NCI-H2227 (cell line): Measurements from ENCODE around the gene CD70.
"Not testable (repeated sequence)": the region's sequence is repeated elsewhere in the genome, so short reads cannot be mapped to it uniquely, and the experiment has no call there.

Experiments
- DNase-seq: peaks from one replicate; lab custom pipeline; 2025; ENCODE audit not compliant: unreplicated experiment; lab: John Stamatoyannopoulos, UW

Gene CD70

DNA sequence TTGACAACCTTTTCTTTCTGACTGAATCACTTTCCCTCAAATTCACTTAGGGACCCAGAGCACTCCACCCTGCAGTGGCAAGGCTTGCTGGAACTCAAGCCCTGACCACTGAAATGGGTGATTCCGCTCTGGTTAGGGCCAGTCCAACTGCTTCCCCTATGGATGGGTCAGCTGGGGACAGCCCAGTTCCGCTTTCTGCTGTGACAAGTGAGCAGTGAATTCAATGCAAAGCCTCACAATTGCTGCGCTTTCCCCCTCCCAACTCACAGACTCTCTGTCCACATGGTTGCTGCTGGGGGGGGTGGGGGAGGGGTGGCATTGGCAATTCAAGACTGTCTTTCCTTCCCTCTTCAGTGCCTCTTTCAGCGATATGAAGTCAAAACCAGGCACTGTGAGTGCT lies 18.7 kb downstream of the CD70 start:
- DNase-seq: no peak

DNA sequence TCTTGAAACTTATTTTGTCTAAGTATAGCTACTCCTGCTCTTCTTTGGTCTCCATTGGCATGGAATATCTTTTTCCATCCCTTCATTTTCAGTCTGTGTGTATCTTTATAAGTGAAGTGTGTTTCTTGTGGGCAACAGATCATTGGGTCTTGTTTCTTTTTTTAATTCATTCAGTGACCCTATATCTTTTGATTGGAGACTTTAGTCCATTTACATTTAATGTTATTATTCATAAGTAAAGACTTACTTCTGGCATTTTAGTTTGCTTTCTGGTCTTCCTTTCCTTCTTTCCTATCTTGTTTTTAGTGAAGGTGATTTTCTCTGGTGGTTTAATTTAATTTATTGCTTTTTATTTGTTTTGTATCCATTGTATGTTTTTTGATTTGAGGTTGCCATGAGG lies 19.8 kb downstream of the CD70 start:
- DNase-seq: no peak

DNA sequence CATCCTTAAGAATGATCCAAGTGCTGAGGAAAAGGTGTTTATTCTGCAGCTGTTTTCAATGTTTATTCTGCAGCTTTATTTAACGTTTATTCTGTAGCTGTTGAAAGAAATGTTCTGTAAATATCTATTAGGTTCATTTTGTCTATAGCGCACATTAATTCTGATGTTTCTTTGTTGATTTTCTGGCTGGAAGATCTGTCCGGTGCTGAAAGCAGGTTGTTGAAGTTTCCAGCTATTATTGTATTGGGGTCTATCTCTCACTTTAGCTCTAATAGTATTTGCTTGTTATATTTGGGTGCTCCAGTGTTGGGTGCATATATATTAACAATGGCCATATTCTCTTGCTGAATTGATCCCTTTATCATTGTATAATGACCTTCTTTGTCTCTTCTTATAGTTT lies 20.2 kb downstream of the CD70 start:
- no peak for DNase-seq

DNA sequence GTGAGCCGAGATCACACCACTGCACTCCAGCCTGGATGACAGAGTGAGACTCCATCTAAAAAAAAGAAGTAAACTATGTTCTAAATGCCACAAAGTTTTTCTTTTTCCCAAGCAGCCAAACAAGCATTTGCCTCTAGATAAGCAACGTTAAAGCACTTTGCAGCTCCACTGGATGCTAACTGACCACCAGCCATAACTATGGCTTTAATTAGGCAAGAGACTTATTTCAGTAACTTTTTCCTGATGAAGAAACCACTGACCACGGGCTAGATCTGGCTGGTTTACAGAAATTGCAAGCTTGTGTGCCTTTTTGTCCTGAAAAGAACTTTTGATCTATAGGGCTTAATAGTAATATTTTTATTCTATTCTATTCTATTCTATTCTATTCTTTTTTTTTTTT lies 22.1 kb downstream of the CD70 start:
- DNase-seq: no peak

DNA sequence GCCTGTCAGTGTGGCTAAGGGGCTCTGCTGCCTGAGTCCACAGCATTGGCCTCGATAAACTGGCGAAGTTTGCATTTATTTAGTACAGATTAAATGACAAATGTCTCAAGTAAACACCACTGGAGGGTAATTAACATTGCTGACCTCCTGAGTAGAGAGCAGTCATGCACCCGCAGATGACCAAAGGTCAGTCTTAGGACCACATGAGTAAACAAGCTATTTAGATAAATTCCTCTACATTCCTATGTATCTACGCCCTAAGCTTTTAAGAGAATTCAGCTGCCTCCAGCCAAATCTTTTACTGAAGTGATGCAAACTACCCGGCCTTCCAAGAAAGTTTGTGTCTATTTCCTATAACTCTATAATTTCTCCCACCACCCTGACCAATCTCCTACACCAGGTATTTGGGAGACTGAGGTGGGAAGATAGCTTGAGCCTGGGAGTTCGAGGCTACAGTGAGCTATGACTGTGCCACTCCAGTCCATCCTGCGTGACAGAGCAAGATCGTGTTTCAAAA lies 22.9 kb downstream of the CD70 start:
- DNase-seq: no peak

DNA sequence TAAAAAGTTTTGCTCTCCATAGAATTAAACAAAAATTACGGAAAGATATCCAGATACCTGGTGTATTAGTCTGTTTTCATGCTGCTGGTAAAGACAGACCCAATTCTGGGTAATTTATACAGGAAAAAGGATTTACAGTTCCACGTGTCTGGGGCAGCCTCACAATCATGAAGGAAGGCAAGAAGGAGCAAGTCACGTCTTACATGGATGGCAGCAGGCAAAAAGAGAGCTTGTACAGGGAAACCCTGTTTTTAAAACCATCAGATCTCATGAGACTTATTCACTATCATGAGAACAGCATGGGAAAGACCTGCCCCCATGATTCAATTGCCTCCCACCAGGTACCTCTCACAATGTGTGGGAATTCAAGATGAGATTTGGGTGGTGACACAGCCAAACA lies 24.2 kb downstream of the CD70 start:
- DNase-seq: not testable (repeated sequence)

DNA sequence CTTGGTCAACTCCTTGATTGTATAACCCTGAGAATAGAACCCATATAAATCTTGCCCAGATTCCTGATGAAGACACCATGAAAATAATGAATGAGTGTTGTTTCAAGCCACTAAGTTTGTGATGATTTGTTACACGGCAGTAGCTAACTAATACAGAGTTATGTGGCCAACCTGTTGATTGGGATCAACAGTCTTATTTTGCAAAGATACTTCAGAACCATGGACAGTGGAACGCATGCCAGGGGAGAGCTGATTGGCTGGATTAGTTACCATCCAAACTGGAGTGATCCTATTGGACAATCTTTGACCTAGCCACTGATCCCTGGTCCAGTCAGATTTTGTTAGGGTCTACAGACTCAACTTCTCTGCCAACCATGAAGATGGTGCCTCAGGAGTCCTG lies 26.6 kb downstream of the CD70 start:
- no peak for DNase-seq

DNA sequence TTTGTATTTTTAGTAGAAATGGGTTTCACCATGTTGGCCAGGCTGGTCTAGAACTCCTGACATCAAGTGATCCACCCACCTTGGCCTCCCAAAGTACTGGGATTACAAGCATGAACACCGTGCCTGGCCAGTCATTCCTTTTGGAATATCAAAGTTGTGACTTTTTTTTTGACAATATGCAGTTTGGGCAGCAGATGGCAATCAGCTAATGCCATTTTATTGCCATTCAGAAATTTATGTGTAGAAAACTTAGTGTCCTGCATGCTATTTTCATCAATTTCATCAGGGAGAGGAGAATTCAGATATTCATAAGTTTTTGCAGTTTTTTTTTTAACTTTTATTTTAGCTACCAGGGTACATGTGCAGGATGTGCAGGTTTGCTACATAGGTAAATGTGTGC lies 28.5 kb downstream of the CD70 start:
- DNase-seq: not testable (repeated sequence)

DNA sequence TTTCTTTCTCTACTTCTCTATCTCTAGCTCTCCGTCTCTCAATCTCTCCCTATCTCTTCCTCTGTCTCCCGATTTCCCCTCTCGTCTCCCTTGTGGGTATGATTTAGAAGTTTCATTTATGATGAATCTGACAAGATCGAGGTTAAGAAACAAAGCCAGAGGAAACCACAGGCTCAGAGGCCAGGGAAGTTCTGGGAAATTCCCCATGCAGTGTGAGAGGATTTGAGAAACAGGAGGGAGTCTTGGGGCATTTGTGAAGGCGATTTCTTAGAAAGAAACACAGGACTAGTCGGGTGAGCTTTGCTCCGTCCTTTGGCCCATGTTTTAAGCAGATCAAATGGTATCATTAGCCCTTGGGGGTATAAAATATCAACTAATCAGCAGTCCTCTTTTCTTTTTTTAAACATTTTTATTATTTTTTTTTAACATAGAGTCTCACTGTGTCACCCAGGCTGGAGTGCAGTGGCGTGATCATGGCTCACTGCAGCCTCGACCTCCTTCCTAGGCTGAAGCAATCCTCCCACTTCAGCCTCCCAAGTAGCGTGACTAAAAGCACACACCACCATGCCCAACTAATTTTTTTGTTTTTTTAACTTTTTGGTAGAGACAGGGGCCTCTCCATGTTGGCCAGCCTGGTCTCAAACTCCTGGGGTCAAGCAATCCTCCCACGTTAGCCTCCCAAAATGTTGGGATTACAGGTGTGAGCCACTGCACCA lies 34.3 kb downstream of the CD70 start:
- DNase-seq: no peak

DNA sequence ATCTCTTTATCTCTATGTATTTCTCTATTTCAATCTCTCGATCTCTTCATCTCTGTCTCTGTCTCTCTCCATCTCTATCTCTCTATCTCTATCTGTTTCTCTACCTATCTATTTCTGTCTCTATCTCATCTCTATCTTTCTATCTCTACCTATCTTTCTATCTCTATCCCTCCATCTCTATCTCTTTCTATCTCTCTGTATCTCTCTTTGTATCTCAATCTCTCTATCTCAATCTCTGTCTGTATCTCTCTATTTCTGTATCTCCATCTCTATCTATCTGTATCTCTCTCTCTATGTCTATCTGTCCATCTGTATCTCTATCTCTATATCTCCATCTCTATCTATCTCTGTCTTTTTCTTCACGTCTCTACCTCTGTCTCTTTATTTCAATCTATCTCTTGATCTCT lies 34.9 kb downstream of the CD70 start:
- DNase-seq: no peak

DNA sequence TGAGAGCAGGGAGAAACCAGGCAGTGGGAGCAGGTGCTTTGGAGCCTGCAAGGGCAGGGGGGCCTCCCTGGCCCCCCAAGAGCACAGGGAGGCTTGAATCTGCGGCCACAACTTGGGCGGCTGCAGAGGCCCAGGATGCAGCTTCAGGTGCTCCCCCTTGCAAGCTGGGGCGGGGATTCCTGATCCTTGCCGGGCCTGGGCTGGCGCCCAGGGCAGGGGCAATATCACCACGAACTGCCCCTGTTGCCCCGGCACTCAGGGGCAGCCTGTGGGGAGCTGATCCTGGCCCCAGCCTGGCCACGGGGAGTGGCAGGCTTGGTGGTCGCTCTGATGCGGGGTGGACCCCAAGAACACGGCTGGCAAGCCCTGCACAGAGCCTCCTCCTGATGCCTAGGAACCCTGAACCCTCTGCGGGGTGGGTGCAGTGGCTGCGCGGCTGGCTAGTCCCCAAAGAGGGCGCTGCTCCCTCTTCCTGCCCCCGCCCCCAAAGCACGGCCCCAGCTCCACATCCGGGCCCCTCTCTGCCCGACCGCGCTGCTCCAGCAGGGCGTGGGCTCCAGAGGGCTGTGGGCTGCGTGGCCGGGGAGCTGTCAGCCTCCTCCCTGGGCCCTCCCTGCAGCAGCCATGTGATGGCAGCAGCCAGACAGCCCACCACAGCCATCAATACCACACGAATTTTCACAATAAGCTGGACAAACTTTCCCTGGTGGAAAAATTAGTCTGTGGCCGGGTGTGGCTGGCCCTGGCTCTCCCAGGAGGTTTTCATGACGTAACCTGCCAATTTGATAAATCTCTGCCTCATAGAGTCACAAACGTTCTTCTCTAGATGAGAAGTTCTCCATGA lies 39.1 kb downstream of the CD70 start:
- no peak for DNase-seq

DNA sequence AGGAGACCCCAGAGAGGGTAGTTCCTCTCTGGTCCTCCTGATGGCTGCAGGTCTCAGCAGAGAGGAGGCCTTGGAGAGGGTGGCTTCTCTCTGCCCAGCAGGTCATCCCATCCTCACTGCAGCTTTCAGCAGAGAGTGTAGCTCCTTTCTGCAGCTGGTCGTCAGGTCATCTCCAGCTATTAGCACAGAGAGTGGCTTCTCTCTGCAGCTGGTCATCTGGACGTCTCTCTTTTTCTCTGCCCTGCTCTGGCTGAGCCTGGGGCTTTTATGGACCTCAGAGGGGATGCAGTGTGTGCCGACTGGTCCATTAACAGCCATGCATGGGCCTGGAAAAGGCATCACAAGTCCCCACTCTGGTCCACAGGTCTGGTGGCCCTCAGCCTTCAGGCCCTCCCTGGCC lies 39.9 kb downstream of the CD70 start:
- DNase-seq: no peak

DNA sequence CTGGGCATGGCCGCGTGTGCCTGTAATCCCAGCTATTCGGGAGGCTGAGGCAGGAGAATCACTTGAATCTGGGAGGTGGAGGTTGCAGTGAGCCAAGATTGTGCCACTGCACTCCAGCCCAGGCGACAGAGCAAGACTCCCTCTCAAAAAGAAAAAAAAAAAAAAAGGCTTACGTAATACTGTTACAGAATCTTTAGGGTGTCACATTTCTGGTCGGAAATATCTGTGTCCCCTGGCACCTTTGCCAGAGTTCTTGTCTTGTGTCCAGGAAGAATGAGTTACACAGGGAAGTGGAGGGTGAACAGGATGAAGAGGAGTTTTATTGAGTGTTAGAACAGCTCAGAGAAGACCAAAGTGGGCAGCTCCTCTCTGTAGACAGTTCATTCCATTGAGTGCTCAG lies 40.3 kb downstream of the CD70 start:
- DNase-seq: not testable (repeated sequence)

DNA sequence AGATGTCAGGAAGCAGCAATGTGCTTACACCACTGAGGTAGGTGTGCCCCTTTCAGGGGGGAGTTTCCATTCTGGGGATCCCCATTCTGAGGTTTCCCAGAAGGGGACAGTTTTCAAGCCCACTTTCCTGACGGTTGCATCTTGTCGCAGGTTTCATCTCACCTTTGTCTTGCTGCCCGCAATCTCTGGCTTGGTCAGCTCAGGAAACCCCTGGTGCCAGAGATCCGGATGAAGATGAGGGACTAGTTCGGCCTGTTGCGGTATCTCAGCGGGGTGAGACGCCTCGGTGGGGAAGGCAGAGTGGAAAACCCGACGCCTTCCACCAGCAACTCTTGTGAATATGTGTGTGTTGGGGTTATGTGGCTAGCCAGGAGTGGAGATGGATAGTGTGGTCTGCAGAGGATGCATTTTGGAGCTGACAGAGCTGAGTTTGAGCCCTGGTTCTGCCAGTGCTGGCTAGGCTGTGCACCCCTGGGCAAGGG lies 47.0 kb downstream of the CD70 start:
- no peak for DNase-seq

DNA sequence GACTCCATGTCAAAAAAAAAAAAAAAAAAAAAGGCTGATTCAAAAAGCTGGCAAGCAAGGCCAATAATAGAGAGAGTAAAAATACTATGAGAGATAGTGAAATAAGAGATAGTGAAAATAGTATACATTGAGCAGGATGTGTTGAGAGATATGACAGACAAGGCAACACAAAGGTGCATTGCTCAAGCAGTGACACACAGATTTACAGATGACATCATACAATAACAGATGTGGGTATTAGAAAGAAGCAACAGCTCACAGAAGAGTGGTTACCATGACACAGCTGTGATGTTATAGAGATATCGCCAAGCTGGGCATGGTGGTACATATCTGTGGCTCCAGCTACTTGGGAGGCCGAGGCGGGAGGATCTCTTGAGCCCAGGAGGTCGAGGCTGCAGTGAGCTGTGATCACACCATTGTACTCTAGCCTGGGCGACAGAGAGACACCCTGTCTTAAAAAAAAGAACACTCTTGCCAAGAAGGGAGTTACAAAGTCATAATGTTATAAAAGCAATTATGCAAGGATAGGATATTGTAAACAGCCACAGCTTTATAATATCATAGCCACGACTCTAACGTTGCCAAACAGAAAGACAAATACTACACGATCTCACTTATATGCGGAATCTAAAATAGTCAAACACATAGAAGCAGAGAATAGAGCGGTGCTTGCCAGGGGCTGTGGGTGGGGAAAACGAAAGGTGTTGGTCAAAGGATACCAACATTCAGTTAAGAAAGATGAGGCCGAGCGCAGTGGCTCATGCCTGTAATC lies 49.8 kb downstream of the CD70 start:
- DNase-seq: no peak

DNA sequence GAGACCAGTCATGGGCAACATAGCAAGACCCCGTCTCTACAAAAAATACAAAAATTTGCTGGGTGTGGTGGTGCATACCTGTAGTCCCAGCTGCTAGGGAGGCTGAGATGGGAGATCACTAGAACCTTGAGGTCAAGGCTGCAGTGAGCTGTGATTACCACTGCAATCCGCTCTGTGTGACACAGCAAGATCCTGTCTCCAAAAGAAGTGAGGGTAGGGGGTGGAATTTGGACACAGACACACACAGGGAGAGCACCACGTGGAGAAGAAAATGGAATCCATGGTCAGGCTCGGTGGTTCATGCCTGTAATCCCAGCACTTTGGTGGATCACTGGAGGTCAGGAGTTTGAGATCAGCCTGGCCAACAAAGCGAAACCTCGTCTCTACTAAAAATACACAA lies 51.4 kb downstream of the CD70 start:
- no peak for DNase-seq
